Measurements from ENCODE around the gene MINK1.

MINK1 gene

GRCh38 chr17:4833178-4833940, at the start of gene MINK1:
TSS of gene MINK1 (plus strand) at chr17:4833340. CDS start at chr17:4833584, 244 bp downstream.
- H3K27ac ChIP-seq: peak within 1 kb of the TSS; percentile 94
- no peak for TF ChIP-seq ZFX (IDR thresholded peaks at IDR 0.05)
- TF ChIP-seq, protein P1, sequence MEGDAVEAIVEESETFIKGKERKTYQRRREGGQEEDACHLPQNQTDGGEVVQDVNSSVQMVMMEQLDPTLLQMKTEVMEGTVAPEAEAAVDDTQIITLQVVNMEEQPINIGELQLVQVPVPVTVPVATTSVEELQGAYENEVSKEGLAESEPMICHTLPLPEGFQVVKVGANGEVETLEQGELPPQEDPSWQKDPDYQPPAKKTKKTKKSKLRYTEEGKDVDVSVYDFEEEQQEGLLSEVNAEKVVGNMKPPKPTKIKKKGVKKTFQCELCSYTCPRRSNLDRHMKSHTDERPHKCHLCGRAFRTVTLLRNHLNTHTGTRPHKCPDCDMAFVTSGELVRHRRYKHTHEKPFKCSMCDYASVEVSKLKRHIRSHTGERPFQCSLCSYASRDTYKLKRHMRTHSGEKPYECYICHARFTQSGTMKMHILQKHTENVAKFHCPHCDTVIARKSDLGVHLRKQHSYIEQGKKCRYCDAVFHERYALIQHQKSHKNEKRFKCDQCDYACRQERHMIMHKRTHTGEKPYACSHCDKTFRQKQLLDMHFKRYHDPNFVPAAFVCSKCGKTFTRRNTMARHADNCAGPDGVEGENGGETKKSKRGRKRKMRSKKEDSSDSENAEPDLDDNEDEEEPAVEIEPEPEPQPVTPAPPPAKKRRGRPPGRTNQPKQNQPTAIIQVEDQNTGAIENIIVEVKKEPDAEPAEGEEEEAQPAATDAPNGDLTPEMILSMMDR (conservative IDR thresholded peaks at IDR 0.05): no peak

GRCh38 chr17:4785311-4786105, 47.6 kb upstream of the MINK1 start:
- H3K27ac ChIP-seq: no peak overlapping the region
- no peak for TF ChIP-seq ZFX (IDR thresholded peaks at IDR 0.05)
- TF ChIP-seq, protein P1 (conservative IDR thresholded peaks at IDR 0.05): no peak

GRCh38 chr17:4786106-4786511, 47.0 kb upstream of the MINK1 start, which contains the start of gene VMO1:
TSS of gene VMO1 (minus strand) at chr17:4786364. CDS start at chr17:4786352, 12 bp downstream.
- no peak within 1 kb of the TSS for H3K27ac ChIP-seq
- TF ChIP-seq, protein P1 (conservative IDR thresholded peaks at IDR 0.05): no peak
- no peak for TF ChIP-seq ZFX (IDR thresholded peaks at IDR 0.05)

GRCh38 chr17:4786516-4786915, 46.6 kb upstream of the MINK1 start:
- H3K27ac ChIP-seq: no peak overlapping the region
- no peak for TF ChIP-seq ZFX (IDR thresholded peaks at IDR 0.05)
- TF ChIP-seq, protein P1 (conservative IDR thresholded peaks at IDR 0.05): no peak

GRCh38 chr17:4788159-4788806, 44.9 kb upstream of the MINK1 start:
- TF ChIP-seq ZFX (IDR thresholded peaks at IDR 0.05): no peak
- TF ChIP-seq, protein P1 (conservative IDR thresholded peaks at IDR 0.05): no peak
- H3K27ac ChIP-seq: no peak overlapping the region; the same call in 1 of the 2 replicates

GRCh38 chr17:4788807-4789700, 44.1 kb upstream of the MINK1 start, which contains the start of gene GLTPD2:
TSS of gene GLTPD2 (plus strand) at chr17:4788964. CDS start at chr17:4789012, 48 bp downstream.
- peak within 1 kb of the TSS; percentile 87 for H3K27ac ChIP-seq
- TF ChIP-seq ZFX (IDR thresholded peaks at IDR 0.05): no peak
- TF ChIP-seq, protein P1 (conservative IDR thresholded peaks at IDR 0.05): no peak
